ENCODE measurements around the gene RAD21L1. TPM values are rescaled to one million over a fixed set of nuclear protein-coding genes. Genes with fewer than 3 reads are reported as not detected.

RAD21L1 gene
- 0.19 and 0.29 TPM in 2 replicates for total RNA-seq (2014; rRNA removed)
- polyA plus RNA-seq (2012): 0.07 TPM

DNA sequence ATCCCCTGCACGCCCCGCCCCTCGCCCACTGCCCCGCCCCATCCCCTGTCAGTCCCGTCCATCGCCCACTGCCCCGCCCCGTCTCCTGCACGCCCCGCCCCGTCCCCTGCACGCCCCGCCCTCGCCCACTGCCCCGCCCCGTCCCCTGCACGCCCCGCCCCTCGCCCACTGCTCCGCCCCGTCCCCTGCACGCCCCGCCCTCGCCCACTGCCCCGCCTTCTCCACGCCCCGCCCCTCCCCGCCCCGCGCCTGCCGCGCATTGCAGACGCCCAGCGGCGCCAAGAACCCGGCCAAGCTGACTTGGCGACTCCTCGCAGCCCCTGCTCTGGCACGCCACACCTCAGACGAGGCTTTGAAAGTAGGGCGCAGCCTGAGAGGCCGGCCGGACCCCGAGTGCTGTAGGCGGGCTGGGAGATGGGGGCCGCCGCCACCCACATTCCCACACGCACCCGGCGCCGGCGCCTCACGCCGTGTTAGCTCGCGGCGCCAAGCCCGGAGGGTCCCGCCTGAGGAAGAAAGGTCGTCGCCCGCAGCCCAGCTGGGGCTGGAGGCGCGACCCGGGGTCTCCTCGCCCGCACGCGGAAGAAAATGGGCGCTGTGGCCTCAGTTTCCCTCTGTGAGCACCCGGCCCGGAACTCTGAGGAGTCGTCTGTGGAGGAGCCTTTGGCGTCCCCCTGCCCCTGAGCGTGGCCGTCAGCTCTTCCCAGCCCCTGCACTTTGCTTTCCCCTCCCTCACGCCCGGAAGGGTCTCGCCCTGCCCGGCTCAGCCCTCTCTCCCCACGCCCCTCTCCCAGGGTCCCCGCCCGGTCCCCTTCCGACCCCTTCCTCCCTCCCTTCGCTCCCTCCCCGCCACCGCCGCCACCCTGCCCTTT is at the start of gene RAD21L1:
Gene RAD21L1, plus strand, starts transcription at position 262 of the 872 bp plus-strand sequence. CDS start 2,410 bp downstream, outside the sequence.
- DNase-seq (ENCODE audit: low read depth): peak; percentile 52

GRCh38 chr20:1177680-1178079 is 48.2 kb upstream of the RAD21L1 start:
- DNase-seq (ENCODE audit: low read depth): peak; percentile 14

- DNase-seq (ENCODE audit: low read depth): no peak
These were observed 47.7 kb upstream of the RAD21L1 start for GRCh38 chr20:1178103-1178502.

GRCh38 chr20:1178623-1179022 is 47.2 kb upstream of the RAD21L1 start:
- no peak for DNase-seq (ENCODE audit: low read depth)

DNA sequence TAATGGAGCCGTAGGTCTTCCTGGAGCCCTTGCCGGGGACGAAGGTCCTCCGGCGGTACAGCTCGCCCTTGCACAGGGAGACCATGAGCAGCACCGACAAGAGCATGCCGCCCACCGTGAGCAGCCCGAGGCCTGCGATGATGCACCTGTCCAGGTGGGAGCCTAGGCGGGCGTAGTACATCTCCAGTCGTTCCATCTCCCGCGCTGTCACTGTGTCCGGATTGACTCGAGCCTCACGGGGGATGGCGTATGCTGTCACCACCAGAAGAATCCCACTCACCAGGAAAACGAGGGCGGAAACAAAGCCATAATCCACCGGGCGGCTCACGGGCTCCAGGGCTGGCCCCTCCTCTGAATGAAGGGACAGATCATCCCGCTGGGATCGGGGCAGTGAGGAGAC is 44.9 kb upstream of the RAD21L1 start:
- no peak for DNase-seq (ENCODE audit: low read depth)

GRCh38 chr20:1182106-1182505 is 43.7 kb upstream of the RAD21L1 start:
- DNase-seq (ENCODE audit: low read depth): no peak

GRCh38 chr20:1183153-1183552 is 42.7 kb upstream of the RAD21L1 start:
- no peak for DNase-seq (ENCODE audit: low read depth)

- DNase-seq (ENCODE audit: low read depth): no peak
These were observed 41.6 kb upstream of the RAD21L1 start for GRCh38 chr20:1184260-1184637.

- DNase-seq (ENCODE audit: low read depth): no peak
These were observed 41.1 kb upstream of the RAD21L1 start, which contains the start of gene TMEM74B for GRCh38 chr20:1184638-1185315. Gene TMEM74B, minus strand, starts transcription at chr20:1184981. Its CDS starts 1,180 bp downstream, at chr20:1183801.

- DNase-seq (ENCODE audit: low read depth): no peak
These were observed 40.5 kb upstream of the RAD21L1 start for GRCh38 chr20:1185316-1185741.

- peak; percentile 26 for DNase-seq (ENCODE audit: low read depth)
These were observed 40.0 kb upstream of the RAD21L1 start for GRCh38 chr20:1185790-1186334.

DNA sequence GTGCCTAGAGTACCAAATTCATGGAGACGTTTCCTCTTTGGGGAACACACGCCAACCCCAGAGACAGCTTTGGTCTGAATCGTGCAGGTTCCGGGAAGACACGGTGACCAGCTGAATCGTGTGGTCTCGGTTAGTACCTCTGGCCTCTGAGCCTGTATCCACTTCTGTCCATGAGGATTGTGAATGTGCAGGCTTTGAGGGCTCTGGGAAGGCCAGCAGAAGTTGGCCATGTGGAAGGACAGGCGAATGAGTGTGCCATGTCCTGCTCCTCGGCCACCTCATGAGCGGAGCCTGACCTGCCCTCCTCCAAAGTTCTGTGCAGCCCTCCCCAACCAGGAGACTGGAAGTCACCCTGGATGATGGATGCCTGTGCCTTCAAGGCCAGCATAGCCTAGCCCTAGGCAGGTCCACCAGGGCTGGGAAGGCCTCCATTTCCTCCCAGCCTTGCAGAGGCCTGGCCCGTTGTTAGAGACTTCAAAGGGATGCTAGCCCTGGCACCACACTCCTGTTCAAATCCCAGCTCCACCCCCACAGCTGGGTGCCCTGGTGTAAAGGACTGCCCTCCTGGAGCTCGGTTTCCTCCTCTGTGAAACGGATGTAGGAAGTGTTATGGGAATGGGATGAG is 39.4 kb upstream of the RAD21L1 start:
- no peak for DNase-seq (ENCODE audit: low read depth)

- DNase-seq (ENCODE audit: low read depth): no peak
These were observed 38.2 kb upstream of the RAD21L1 start for GRCh38 chr20:1187605-1188171.

DNA sequence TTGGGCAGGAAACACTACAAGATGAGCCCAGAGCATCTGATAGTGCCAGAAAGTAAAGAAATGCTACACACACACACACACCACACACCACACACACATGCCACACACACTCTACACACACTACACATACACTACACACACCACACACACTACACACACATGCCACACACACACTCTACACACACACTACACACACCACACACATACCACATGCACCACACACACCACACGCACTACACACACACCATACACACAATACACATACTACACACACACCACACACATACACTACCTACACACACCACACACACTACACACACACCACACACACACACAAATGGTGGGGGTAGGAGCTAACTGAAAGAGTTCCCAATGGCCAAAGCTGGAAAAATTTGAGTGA is 37.5 kb upstream of the RAD21L1 start:
- DNase-seq (ENCODE audit: low read depth): no peak

DNA sequence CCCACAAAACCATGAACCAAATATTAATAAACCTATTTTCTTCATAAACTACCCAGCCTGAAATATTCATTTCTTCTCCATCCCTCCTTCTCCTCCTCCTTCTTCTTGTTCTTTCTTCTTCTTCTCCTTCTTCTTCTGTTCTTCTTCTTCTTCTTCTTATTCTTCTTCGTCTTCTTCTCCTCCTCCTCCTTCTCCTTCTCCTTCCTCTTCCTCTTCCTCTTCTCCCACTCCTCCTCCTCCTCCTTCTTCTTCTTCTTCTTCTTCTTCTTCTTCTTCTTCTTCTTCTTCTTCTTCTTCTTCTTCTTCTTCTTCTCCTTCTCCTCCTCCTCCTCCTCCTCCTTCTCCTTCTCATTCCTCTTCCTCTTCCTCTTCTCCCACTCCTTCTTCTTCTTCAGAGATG is 36.0 kb upstream of the RAD21L1 start:
- DNase-seq (ENCODE audit: low read depth): no peak

DNA sequence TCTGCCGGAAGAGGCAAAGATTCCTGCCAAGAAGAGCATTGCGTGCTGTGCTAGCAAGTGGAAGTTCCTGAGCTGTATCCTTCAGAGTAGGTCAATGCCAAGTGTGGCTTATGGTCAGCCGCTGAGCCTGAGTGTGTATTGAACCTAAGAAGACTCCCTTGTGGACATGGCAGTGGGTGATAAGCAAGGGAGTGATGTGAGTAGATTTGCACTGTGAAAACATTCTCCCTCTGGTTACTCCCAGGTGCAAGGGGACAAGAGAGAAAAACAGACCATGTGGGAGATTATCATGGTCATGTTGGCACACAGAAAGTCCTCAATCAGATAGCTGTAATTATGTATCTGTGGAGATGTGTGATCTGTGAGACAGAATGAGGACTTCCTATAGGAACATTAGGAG is 35.0 kb upstream of the RAD21L1 start:
- DNase-seq (ENCODE audit: low read depth): no peak

DNA sequence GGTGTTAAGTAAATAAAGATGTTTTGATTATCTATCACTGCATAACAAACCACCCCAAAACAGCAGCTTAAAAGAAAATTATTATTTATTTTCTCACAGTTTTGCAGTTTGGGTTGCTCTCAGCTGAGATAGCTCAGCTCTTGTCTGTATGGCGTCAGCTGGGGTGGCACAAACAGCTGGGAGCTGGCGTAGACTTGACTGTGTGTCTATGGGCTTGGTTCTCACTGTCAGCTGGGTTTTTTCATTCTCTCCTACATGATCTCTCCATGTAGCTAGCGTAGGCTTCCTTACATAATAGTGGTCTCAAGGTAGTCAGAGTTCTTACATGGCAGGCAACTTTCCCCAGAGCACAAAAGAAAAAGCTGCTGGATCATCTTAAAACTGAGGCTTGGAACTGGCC is 34.5 kb upstream of the RAD21L1 start:
- no peak for DNase-seq (ENCODE audit: low read depth)

- no peak for DNase-seq (ENCODE audit: low read depth)
These were observed 30.6 kb upstream of the RAD21L1 start for GRCh38 chr20:1195226-1195625.

GRCh38 chr20:1196634-1197033 is 29.2 kb upstream of the RAD21L1 start:
- no peak for DNase-seq (ENCODE audit: low read depth)

GRCh38 chr20:1197801-1198200 is 28.0 kb upstream of the RAD21L1 start:
- DNase-seq (ENCODE audit: low read depth): no peak

- DNase-seq (ENCODE audit: low read depth): no peak
These were observed 27.1 kb upstream of the RAD21L1 start for GRCh38 chr20:1198751-1199150.
